Esophagus muscularis mucosa (tissue), 4 donors: ENCODE data around the gene GALNT2. TPM values are rescaled to one million over a fixed set of nuclear protein-coding genes. Genes with fewer than 3 reads are reported as not detected.
A peak's percentile ranks its signal among the peaks of the same experiment; 100 is the strongest.

Experiments
- DNase-seq: peaks from one replicate; pipeline ENCODE4 v3.0.0-alpha.2; 2017; ENCODE audit errors: extremely low spot score
- H3K27ac ChIP-seq, 4 donors: fragments of 200-600 bp; sonication (generic); replicated peaks in 1 of 4; 1 replicate in 3 of 4; 2 replicates in 1 of 4; pipeline ENCODE4 v1.5.1; 2016 to 2019; ENCODE audit warnings: mild to moderate bottlenecking in 1 of 4
- H3K27me3 ChIP-seq, 4 donors: fragments of 200-600 bp; sonication (generic); one replicate each; pipeline versions ENCODE4 v1.5.1 to v1.6.0; 2016 to 2019
- H3K36me3 ChIP-seq, 4 donors: fragments of 200-600 bp; sonication (generic); one replicate each; pipeline ENCODE4 v1.5.1; 2016 to 2019
- H3K4me1 ChIP-seq, 4 donors: fragments of 200-600 bp; sonication (generic); one replicate each; pipeline ENCODE4 v1.5.1; 2016 to 2019
- H3K4me3 ChIP-seq, 4 donors: fragments of 200-600 bp; sonication (generic); 1 replicate in 2 of 4; 2 replicates in 2 of 4; pipeline ENCODE4 v1.5.1; 2016 to 2019; ENCODE audit warnings: mild to moderate bottlenecking in 4 of 4, moderate library complexity in 1 of 4
- H3K9me3 ChIP-seq, 4 donors: fragments of 200-600 bp; sonication (generic); 1 replicate in 3 of 4; 2 replicates in 1 of 4; pipeline ENCODE4 v1.5.1; 2016 to 2019
- CTCF ChIP-seq, 3 experiments: fragments of 200-600 bp in 2 of 3; fragments of 450-650 bp in 1 of 3; sonication (generic) in 2 of 3; IDR thresholded peaks; one replicate each; pipeline ENCODE4 v1.5.1; 2017 to 2019; ENCODE audit warnings: antibody characterized with exemption in 3 of 3, mild to moderate bottlenecking in 2 of 3, moderate library complexity in 1 of 3
- EP300 ChIP-seq: sonication (generic); formaldehyde crosslinking; IDR thresholded peaks from one replicate; pipeline ENCODE4 v1.6.1; 2017; ENCODE audit warnings: antibody characterized with exemption
- POLR2A ChIP-seq: fragments of 450-650 bp; IDR thresholded peaks from one replicate; pipeline ENCODE4 v1.6.1; 2017; ENCODE audit warnings: antibody characterized with exemption, moderate library complexity, mild to moderate bottlenecking, low read depth
- POLR2AphosphoS5 ChIP-seq, 2 donors: sonication (generic); formaldehyde crosslinking; IDR thresholded peaks; one replicate each; pipeline ENCODE4 v1.6.1; 2017; ENCODE audit warnings: antibody characterized with exemption in 2 of 2
- WGBS: methylation state at CpG from one replicate; pipeline ENCODE4 v1.1.5; 2018; 5-methylcytosine and 5-hydroxymethylcytosine counted together
- intact Hi-C: fragments of 100-400 bp; cut with DNase I; formaldehyde crosslinking; loops from one replicate; pipeline ENCODE4 v1.15.1; 2023
- total RNA-seq, 4 donors: library from RNA; depleted of rRNA; stranded (reverse); fragments of >200 nt; gene quantifications; one replicate each; pipeline versions ENCODE4 v1.1.0 to v1.2.1, GENCODE V29; 2016

Gene GALNT2
- total RNA-seq, 4 donors from 2014 or later = 89.6 to 145 (median 129) TPM

GRCh38 chr1:230200276-230200675, 133.2 kb downstream of the GALNT2 start:
- no peak overlapping the region for H3K27ac ChIP-seq
- 97% methylated on average over 8 of the region's 9 CpGs for WGBS
- peak; percentile 83 for DNase-seq
- H3K36me3 ChIP-seq = peaks cover 6 to 48% (median 22%) of the 10 kb centered on the region in 4 donors
- TF ChIP-seq EP300 = no peak
- TF ChIP-seq CTCF (IDR thresholded peaks at IDR 0.05) = no peak
- H3K9me3 ChIP-seq = no peaks in the 10 kb centered on the region
- no peaks in the 10 kb centered on the region for H3K27me3 ChIP-seq
- H3K4me1 ChIP-seq = peaks cover 0 to 7% (median 7%) of the 10 kb centered on the region in 4 donors
- intact Hi-C loops = no loop called here
- H3K4me3 ChIP-seq = no peak overlapping the region

GRCh38 chr1:230201445-230201844, 134.4 kb downstream of the GALNT2 start:
- H3K27ac ChIP-seq = no peak overlapping the region
- peaks cover 0 to 16% (median 6%) of the 10 kb centered on the region in 4 donors for H3K4me1 ChIP-seq
- peak; percentile 39 for DNase-seq
- no peaks in the 10 kb centered on the region for H3K27me3 ChIP-seq
- TF ChIP-seq POLR2A (no peak), EP300 (no peak), CTCF (IDR thresholded peaks at IDR 0.05) (no peak), POLR2AphosphoS5 (IDR thresholded peaks at IDR 0.05) (no peak)
- intact Hi-C loops = no loop called here
- H3K9me3 ChIP-seq = no peaks in the 10 kb centered on the region
- 90% methylated on average over 9 of the region's 9 CpGs for WGBS
- no peak overlapping the region for H3K4me3 ChIP-seq
- peaks cover 6 to 54% (median 22%) of the 10 kb centered on the region in 4 donors for H3K36me3 ChIP-seq

- intact Hi-C loops = no loop called here
Measured at GRCh38 chr1:230204842-230205241, 137.8 kb downstream of the GALNT2 start.

GRCh38 chr1:230205719-230206198, 138.7 kb downstream of the GALNT2 start:
- intact Hi-C loops = no loop called here
- peaks cover 19 to 31% (median 21%) of the 10 kb centered on the region in 4 donors for H3K4me1 ChIP-seq
- H3K9me3 ChIP-seq = no peaks in the 10 kb centered on the region
- no peak overlapping the region for H3K27ac ChIP-seq
- H3K27me3 ChIP-seq = no peaks in the 10 kb centered on the region
- no peak overlapping the region for H3K4me3 ChIP-seq
- 68% methylated on average over 7 of the region's 7 CpGs for WGBS
- DNase-seq = peak; percentile 90
- peaks cover 6 to 43% (median 17%) of the 10 kb centered on the region in 4 donors for H3K36me3 ChIP-seq
- TF ChIP-seq POLR2AphosphoS5 (IDR thresholded peaks at IDR 0.05) = no peak
- no peak for TF ChIP-seq POLR2A
- no peak for TF ChIP-seq EP300
- TF ChIP-seq CTCF (IDR thresholded peaks at IDR 0.05) = no peak

More at GRCh38 chr1:230204842-230205241, 137.8 kb downstream of the GALNT2 start:
- Histone ChIP-seq H3K36me3 (peaks cover 6 to 47% (median 17%) of the 10 kb centered on the region in 4 donors), H3K4me1 (peaks cover 10 to 27% (median 11%) of the 10 kb centered on the region in 4 donors), H3K9me3 (no peaks in the 10 kb centered on the region), H3K27me3 (no peaks in the 10 kb centered on the region), H3K27ac (no peak overlapping the region), H3K4me3 (no peak overlapping the region)
- TF ChIP-seq EP300 (no peak), POLR2AphosphoS5 (IDR thresholded peaks at IDR 0.05) (no peak), CTCF (IDR thresholded peaks at IDR 0.05) (no peak), POLR2A (no peak)
- WGBS = 67% methylated on average over 3 of the region's 3 CpGs
- peak; percentile 37 for DNase-seq

GRCh38 chr1:230206207-230206606, 139.2 kb downstream of the GALNT2 start:
- TF ChIP-seq POLR2A (no peak), POLR2AphosphoS5 (IDR thresholded peaks at IDR 0.05) (no peak), EP300 (no peak), CTCF (IDR thresholded peaks at IDR 0.05) (no peak)
- Histone ChIP-seq H3K4me1 (peaks cover 24 to 33% (median 25%) of the 10 kb centered on the region in 4 donors), H3K36me3 (peaks cover 6 to 43% (median 17%) of the 10 kb centered on the region in 4 donors), H3K9me3 (no peaks in the 10 kb centered on the region), H3K27ac (no peak overlapping the region), H3K4me3 (no peak overlapping the region), H3K27me3 (no peaks in the 10 kb centered on the region)
- intact Hi-C loops = no loop called here
- WGBS = 96% methylated on average over 2 of the region's 2 CpGs
- DNase-seq = no peak
